Measurements from ENCODE around the gene TACC2.
"Not testable (repeated sequence)": the region's sequence is repeated elsewhere in the genome, so short reads cannot be mapped to it uniquely, and the experiment has no call there.

Gene TACC2

DNA sequence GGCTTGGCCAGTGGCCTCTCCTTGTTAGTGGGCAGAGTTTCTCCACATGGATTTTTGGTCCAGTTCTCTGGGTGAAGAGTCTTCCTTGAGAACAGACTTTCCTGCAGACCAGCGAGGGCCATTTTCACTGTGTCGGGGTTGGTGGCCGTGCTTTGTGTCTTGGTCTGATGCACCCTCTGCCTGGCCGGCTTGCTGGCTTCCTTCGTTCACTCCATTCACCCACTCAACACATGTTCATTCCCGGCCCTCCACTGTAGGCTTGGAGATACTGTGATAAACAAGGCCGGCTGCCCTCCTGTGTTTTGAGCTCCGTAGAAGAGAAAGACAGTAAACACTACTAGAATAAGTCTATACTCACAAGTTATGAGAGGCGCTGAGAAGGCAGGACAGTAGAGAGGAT lies 205.3 kb downstream of the TACC2 start:
- H3K27me3 ChIP-seq (ENCODE audit: low read depth, low read length), result no peaks in the 10 kb centered on the region
- no peak overlapping the region for H3K4me3 ChIP-seq (ENCODE audit: low read depth in 1 of 2, low read length in 2 of 2)
- peaks cover 0 to 20% of the 10 kb centered on the region in 2 donors for H3K4me1 ChIP-seq (ENCODE audit: control insufficient read depth in 1 of 2, insufficient read depth in 2 of 2, low read length in 2 of 2)
- H3K27ac ChIP-seq (ENCODE audit: low read length), result no peak overlapping the region
- H3K9me3 ChIP-seq (ENCODE audit: control insufficient read depth in 1 of 2, low read length in 2 of 2), result no peaks in the 10 kb centered on the region
- H3K36me3 ChIP-seq (ENCODE audit: control insufficient read depth in 1 of 2, insufficient read depth in 2 of 2, low read length in 2 of 2), result peaks cover 10 to 13% of the 10 kb centered on the region in 2 donors

DNA sequence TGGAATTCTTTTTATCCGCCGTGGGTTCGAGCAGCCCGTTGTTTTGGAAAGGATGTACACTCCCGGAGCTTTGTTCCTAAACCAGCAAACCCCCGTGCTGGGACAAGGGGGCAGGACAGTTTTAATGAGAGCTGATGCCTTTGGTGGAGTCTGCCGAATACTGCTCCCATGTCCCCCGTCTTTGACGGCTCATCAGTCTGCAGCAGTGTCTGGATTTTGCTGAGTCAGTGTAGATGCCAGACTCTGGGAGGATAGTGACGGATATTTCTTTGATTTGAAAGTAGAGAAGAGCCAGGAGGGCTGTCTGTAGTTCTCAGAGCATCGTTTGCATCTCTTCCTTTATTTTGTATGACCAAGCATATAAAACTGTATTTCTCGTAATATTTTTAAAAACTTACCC lies 207.3 kb downstream of the TACC2 start:
- Histone ChIP-seq H3K4me1 (ENCODE audit: control insufficient read depth in 1 of 2, insufficient read depth in 2 of 2, low read length in 2 of 2) (peaks cover 0 to 14% of the 10 kb centered on the region in 2 donors), H3K36me3 (ENCODE audit: control insufficient read depth in 1 of 2, insufficient read depth in 2 of 2, low read length in 2 of 2) (peaks cover 15 to 19% of the 10 kb centered on the region in 2 donors), H3K27ac (ENCODE audit: low read length) (no peak overlapping the region), H3K4me3 (ENCODE audit: low read depth in 1 of 2, low read length in 2 of 2) (no peak overlapping the region), H3K9me3 (ENCODE audit: control insufficient read depth in 1 of 2, low read length in 2 of 2) (no peaks in the 10 kb centered on the region), H3K27me3 (ENCODE audit: low read depth, low read length) (no peaks in the 10 kb centered on the region)

DNA sequence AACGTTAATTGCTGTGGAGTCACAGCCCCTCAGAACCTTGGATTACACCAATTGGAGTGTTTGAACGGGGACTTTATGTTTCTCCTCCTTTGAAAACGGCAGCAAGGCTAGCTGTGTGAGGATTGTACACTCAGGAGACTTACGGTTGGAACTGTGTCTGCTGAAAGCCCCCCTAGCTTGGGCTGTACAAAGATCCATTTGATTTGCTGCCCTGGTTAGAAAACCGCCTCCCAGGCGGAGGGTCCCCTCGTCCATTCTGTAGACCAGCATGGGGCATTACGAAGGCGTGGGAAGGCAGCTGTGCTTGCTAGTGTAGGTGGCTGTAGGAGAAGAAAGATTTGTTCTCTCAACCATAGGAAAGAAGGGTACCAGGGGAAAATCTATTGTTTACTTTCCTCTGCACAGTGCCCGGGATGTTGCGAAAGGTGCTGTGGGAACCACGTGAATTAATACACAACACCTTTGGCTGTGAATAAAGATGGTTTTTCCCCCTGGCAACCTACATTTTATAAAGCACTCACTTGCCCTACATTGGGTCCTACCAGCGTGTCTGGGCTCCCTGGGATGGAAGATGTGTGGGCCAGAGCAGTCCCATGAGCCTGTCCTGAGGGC lies 208.8 kb downstream of the TACC2 start:
- peaks cover 18 to 25% of the 10 kb centered on the region in 2 donors for H3K36me3 ChIP-seq (ENCODE audit: control insufficient read depth in 1 of 2, insufficient read depth in 2 of 2, low read length in 2 of 2)
- no peak overlapping the region for H3K27ac ChIP-seq (ENCODE audit: low read length)
- H3K4me1 ChIP-seq (ENCODE audit: control insufficient read depth in 1 of 2, insufficient read depth in 2 of 2, low read length in 2 of 2), result peaks cover 0 to 3% of the 10 kb centered on the region in 2 donors

DNA sequence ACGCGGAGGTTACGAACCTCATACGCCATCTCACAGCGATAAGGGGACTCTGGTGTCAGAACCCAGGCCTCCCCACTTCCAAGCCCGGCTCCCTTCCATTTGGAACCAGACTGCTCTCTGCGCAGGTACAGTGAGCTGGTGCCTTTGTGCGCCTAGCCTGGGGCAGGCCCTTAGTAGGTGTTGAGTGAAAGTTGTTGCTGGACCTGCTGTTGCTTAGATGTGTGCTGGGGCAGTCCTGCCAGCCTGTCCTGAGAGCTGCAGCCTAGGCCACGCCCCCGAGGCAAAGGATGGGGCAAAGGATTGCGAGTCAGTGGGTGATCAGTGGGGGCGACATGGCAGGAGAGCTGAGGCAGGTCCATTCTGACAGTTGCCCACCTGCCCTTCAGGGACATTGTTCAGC lies 209.7 kb downstream of the TACC2 start:
- Histone ChIP-seq H3K27me3 (ENCODE audit: low read depth, low read length) (no peaks in the 10 kb centered on the region), H3K4me3 (ENCODE audit: low read depth in 1 of 2, low read length in 2 of 2) (no peak overlapping the region), H3K4me1 (ENCODE audit: control insufficient read depth in 1 of 2, insufficient read depth in 2 of 2, low read length in 2 of 2) (no peaks in the 10 kb centered on the region), H3K27ac (ENCODE audit: low read length) (no peak overlapping the region), H3K36me3 (ENCODE audit: control insufficient read depth in 1 of 2, insufficient read depth in 2 of 2, low read length in 2 of 2) (peaks cover 18 to 25% of the 10 kb centered on the region in 2 donors), H3K9me3 (ENCODE audit: control insufficient read depth in 1 of 2, low read length in 2 of 2) (no peaks in the 10 kb centered on the region)

More for the DNA sequence above, 208.8 kb downstream of the TACC2 start:
- Histone ChIP-seq H3K4me3 (ENCODE audit: low read depth in 1 of 2, low read length in 2 of 2) (no peak overlapping the region), H3K27me3 (ENCODE audit: low read depth, low read length) (no peaks in the 10 kb centered on the region), H3K9me3 (ENCODE audit: control insufficient read depth in 1 of 2, low read length in 2 of 2) (no peaks in the 10 kb centered on the region)

DNA sequence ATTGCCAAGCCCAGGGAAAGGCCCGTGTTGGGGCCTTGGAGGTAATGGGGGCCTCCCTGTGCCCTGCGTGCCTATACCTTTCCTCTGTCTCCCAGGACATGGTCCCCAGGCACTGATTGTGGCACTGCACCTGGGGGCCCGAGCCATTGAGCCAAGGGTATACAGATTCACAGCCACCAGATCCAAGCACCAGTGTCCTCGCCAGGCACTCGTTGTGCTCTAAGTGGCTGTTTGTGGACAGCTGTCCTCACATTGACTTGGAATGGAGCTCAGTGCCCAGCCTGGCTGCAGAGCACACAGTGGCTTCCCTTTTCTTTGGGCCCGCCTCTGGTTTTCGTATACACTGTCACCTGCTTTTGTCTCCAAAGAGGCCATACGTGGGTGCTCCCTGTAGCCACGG lies 210.1 kb downstream of the TACC2 start:
- Histone ChIP-seq H3K36me3 (ENCODE audit: control insufficient read depth in 1 of 2, insufficient read depth in 2 of 2, low read length in 2 of 2) (peaks cover 18 to 25% of the 10 kb centered on the region in 2 donors), H3K4me1 (ENCODE audit: control insufficient read depth in 1 of 2, insufficient read depth in 2 of 2, low read length in 2 of 2) (no peaks in the 10 kb centered on the region), H3K4me3 (ENCODE audit: low read depth in 1 of 2, low read length in 2 of 2) (no peak overlapping the region), H3K27ac (ENCODE audit: low read length) (no peak overlapping the region), H3K9me3 (ENCODE audit: control insufficient read depth in 1 of 2, low read length in 2 of 2) (no peaks in the 10 kb centered on the region), H3K27me3 (ENCODE audit: low read depth, low read length) (no peaks in the 10 kb centered on the region)

DNA sequence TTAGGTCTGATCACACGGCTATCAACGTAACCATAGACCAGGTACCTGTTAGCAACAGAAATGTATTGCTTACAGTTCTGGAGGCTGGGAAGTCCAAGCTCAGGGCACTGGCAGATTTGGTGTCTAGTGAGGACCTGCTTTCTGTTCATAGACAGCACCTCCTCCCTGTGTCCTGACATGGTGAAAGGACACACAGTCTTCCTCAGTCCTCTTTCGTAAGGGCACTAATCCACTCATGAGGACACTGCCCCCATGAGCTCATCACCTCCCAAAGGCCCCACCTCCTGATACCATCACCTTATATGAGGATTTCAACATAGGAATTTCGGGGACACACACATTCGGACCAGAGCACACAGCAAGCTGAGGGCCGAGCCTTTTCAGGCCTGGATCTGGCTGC lies 210.7 kb downstream of the TACC2 start:
- H3K4me3 ChIP-seq (ENCODE audit: low read depth in 1 of 2, low read length in 2 of 2), result no peak overlapping the region
- H3K4me1 ChIP-seq (ENCODE audit: control insufficient read depth in 1 of 2, insufficient read depth in 2 of 2, low read length in 2 of 2), result no peaks in the 10 kb centered on the region
- peaks cover 18 to 25% of the 10 kb centered on the region in 2 donors for H3K36me3 ChIP-seq (ENCODE audit: control insufficient read depth in 1 of 2, insufficient read depth in 2 of 2, low read length in 2 of 2)
- H3K27ac ChIP-seq (ENCODE audit: low read length), result no peak overlapping the region
- no peaks in the 10 kb centered on the region for H3K27me3 ChIP-seq (ENCODE audit: low read depth, low read length)
- no peaks in the 10 kb centered on the region for H3K9me3 ChIP-seq (ENCODE audit: control insufficient read depth in 1 of 2, low read length in 2 of 2)

DNA sequence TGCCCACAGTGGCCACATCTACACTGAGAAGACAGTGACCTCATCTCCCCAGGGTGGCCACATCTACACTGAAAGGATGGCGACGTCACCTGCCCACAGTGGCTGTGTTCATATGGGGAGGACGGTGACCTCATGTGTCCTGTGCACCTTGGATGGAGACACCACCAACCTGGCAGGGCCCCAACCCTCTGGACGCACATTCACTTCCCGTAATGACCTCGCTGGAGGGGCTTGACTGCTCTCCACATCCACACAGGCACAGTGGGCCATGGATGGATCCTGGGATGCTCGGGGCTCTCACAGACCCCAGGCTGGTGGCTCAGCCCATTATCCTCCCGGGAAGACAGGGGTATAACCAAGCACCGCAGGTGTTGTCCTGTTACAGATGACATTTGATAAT lies 212.4 kb downstream of the TACC2 start:
- Histone ChIP-seq H3K9me3 (ENCODE audit: control insufficient read depth in 1 of 2, low read length in 2 of 2) (no peaks in the 10 kb centered on the region), H3K4me1 (ENCODE audit: control insufficient read depth in 1 of 2, insufficient read depth in 2 of 2, low read length in 2 of 2) (no peaks in the 10 kb centered on the region), H3K36me3 (ENCODE audit: control insufficient read depth in 1 of 2, insufficient read depth in 2 of 2, low read length in 2 of 2) (peaks cover 12 to 14% of the 10 kb centered on the region in 2 donors), H3K4me3 (ENCODE audit: low read depth in 1 of 2, low read length in 2 of 2) (no peak overlapping the region), H3K27me3 (ENCODE audit: low read depth, low read length) (no peaks in the 10 kb centered on the region), H3K27ac (ENCODE audit: low read length) (no peak overlapping the region)

DNA sequence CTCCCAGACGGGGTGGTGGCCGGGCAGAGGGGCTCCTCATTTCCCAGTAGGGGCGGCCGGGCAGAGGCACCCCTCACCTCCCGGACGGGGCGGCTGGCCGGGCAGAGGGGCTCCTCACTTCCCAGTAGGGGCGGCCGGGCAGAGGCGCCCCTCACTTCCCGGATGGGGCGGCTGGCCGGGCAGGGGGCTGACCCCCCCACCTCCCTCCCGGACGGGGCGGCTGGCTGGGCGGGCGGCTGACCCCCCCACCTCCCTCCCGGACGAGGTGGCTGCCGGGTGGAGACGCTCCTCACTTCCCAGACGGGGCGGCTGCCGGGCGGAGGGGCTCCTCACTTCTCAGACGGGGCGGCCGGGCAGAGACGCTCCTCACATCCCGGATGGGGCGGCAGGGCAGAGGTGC lies 214.2 kb downstream of the TACC2 start:
- H3K4me1 ChIP-seq (ENCODE audit: control insufficient read depth in 1 of 2, insufficient read depth in 2 of 2, low read length in 2 of 2); H3K27ac ChIP-seq (ENCODE audit: low read length); H3K27me3 ChIP-seq (ENCODE audit: low read depth, low read length); H3K9me3 ChIP-seq (ENCODE audit: control insufficient read depth in 1 of 2, low read length in 2 of 2); H3K4me3 ChIP-seq (ENCODE audit: low read depth in 1 of 2, low read length in 2 of 2): not testable (repeated sequence)
- H3K36me3 ChIP-seq (ENCODE audit: control insufficient read depth in 1 of 2, insufficient read depth in 2 of 2, low read length in 2 of 2), result peaks cover 8 to 14% of the 10 kb centered on the region in 2 donors

DNA sequence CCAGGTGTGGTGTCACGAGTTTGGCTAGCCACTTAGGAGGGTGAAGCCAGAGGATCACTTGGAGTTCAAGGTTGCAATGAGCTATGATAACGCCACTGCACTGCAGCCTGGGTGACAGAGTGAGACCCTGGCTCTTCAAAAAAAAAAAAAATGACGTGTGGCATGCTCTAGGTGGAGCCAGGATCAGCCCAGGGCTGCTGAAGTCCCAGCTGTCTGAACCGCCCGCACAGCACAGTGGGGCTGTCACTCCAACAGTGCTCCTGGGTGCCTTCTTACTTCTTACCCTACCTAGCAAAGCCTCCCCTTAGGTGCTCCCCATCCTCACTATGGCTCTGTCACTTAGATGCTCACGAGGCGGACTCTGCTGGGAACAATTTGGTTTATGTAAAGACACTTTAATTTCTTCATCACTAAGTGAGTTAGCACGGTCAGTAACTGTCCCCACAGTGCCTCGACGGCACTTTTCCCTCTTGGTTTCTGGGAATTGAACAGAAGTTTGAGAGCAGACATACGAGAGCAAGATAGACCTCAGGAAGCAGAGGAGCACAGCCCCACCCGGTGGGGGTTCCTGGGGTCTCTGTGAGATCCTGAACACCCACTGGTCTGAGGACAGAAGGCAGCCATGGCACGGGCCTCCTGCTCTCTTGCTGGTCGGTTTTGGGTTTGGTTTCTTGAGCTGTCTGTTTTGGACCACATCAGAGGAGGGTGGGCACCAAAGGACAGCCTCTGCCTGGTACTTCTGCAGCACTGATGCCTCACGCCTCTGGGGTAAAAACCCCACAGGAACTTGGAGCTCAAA lies 215.9 kb downstream of the TACC2 start:
- no peak overlapping the region for H3K27ac ChIP-seq (ENCODE audit: low read length)
- peaks cover 5 to 19% of the 10 kb centered on the region in 2 donors for H3K36me3 ChIP-seq (ENCODE audit: control insufficient read depth in 1 of 2, insufficient read depth in 2 of 2, low read length in 2 of 2)
- H3K27me3 ChIP-seq (ENCODE audit: low read depth, low read length), result no peaks in the 10 kb centered on the region
- no peaks in the 10 kb centered on the region for H3K4me1 ChIP-seq (ENCODE audit: control insufficient read depth in 1 of 2, insufficient read depth in 2 of 2, low read length in 2 of 2)
- no peak overlapping the region for H3K4me3 ChIP-seq (ENCODE audit: low read depth in 1 of 2, low read length in 2 of 2)
- H3K9me3 ChIP-seq (ENCODE audit: control insufficient read depth in 1 of 2, low read length in 2 of 2), result no peaks in the 10 kb centered on the region

DNA sequence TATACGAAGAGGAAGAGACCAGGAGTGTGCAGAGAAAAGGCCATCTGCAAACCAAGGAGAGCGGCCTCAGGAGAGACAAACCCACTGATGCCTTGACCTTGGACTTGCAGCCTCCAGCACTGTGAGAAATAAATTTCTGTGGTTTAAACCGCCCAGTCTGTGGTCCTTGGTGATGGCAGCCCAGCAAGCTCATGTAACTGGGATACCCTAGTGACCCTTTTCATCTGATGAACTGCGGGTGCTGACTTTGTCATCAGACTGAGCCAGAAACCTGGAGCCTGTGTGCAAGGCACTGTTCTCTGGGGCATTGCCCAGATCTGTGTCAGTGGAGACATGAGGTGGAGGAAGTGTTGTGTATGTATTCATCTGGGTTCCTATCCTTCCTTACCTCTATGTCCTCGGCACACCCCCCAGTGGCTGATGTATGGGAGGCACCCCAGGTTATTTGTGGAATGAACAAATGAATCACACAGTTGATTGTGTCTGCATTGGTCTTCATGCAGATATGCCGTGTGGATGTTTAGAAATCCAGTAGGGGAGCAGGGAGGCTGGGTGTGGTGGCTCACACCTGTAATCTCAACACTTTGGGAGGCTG lies 217.6 kb downstream of the TACC2 start:
- no peaks in the 10 kb centered on the region for H3K27me3 ChIP-seq (ENCODE audit: low read depth, low read length)
- H3K4me1 ChIP-seq (ENCODE audit: control insufficient read depth in 1 of 2, insufficient read depth in 2 of 2, low read length in 2 of 2), result no peaks in the 10 kb centered on the region
- H3K9me3 ChIP-seq (ENCODE audit: control insufficient read depth in 1 of 2, low read length in 2 of 2), result no peaks in the 10 kb centered on the region
- peaks cover under 1 to 25% of the 10 kb centered on the region in 2 donors for H3K36me3 ChIP-seq (ENCODE audit: control insufficient read depth in 1 of 2, insufficient read depth in 2 of 2, low read length in 2 of 2)
- H3K4me3 ChIP-seq (ENCODE audit: low read depth in 1 of 2, low read length in 2 of 2), result no peak overlapping the region
- H3K27ac ChIP-seq (ENCODE audit: low read length), result no peak overlapping the region

DNA sequence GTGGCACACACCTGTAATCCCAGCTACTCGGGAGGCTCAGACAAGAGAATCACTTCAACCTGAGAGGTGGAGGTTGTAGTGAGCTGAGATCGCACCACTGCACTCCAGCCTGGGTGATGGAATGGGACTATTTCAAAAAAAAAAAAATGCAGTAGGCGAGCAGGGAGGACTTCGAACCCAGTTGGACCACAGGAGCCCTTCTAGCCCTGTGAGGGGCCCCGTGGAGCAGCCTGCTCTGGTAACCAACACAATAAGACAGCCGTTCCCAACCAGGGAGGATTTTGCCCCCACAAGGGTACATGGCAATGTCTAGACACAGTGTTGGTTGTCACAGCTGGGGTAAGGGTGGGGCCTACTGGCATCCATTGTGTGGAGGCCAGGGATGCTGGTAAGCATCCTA lies 218.2 kb downstream of the TACC2 start:
- Histone ChIP-seq H3K9me3 (ENCODE audit: control insufficient read depth in 1 of 2, low read length in 2 of 2) (no peaks in the 10 kb centered on the region), H3K36me3 (ENCODE audit: control insufficient read depth in 1 of 2, insufficient read depth in 2 of 2, low read length in 2 of 2) (peaks cover 0 to 28% of the 10 kb centered on the region in 2 donors), H3K27ac (ENCODE audit: low read length) (no peak overlapping the region), H3K27me3 (ENCODE audit: low read depth, low read length) (no peaks in the 10 kb centered on the region), H3K4me1 (ENCODE audit: control insufficient read depth in 1 of 2, insufficient read depth in 2 of 2, low read length in 2 of 2) (no peaks in the 10 kb centered on the region), H3K4me3 (ENCODE audit: low read depth in 1 of 2, low read length in 2 of 2) (no peak overlapping the region)
